HG03064 (cell line): ENCODE measurements around the gene SLC26A9.
"Not testable (repeated sequence)": the region's sequence is repeated elsewhere in the genome, so short reads cannot be mapped to it uniquely, and the experiment has no call there.

Experiments
- ATAC-seq: cut with Tn5 transposase; IDR thresholded peaks from one replicate; pipeline ENCODE4 v1.9.1; 2021; ENCODE audit warnings: low read depth; ENCODE audit not compliant: unreplicated experiment

SLC26A9 gene

GRCh38 chr1:205927247-205927646 is 16.0 kb downstream of the SLC26A9 start:
- ATAC-seq = no peak

GRCh38 chr1:205926636-205927035 is 16.6 kb downstream of the SLC26A9 start:
- no peak for ATAC-seq

- ATAC-seq = no peak
These were observed 17.0 kb downstream of the SLC26A9 start for GRCh38 chr1:205926213-205926612.

GRCh38 chr1:205925736-205926135 is 17.5 kb downstream of the SLC26A9 start:
- ATAC-seq = no peak

- no peak for ATAC-seq
These were observed 18.8 kb downstream of the SLC26A9 start for GRCh38 chr1:205924460-205924790.

- ATAC-seq = no peak
These were observed 19.4 kb downstream of the SLC26A9 start for GRCh38 chr1:205923651-205924459.

- ATAC-seq = no peak
These were observed 20.4 kb downstream of the SLC26A9 start for GRCh38 chr1:205922806-205923205.

- ATAC-seq = no peak
These were observed 20.9 kb downstream of the SLC26A9 start for GRCh38 chr1:205922314-205922713.

- ATAC-seq = no peak
These were observed 21.7 kb downstream of the SLC26A9 start for GRCh38 chr1:205921570-205921909.

- ATAC-seq = no peak
These were observed 22.2 kb downstream of the SLC26A9 start for GRCh38 chr1:205920861-205921569.

- ATAC-seq = no peak
These were observed 23.1 kb downstream of the SLC26A9 start for GRCh38 chr1:205920159-205920558.

- ATAC-seq = no peak
These were observed 24.1 kb downstream of the SLC26A9 start for GRCh38 chr1:205918955-205919746.

GRCh38 chr1:205917466-205918238 is 25.6 kb downstream of the SLC26A9 start:
- no peak for ATAC-seq

- ATAC-seq = no peak
These were observed 26.7 kb downstream of the SLC26A9 start for GRCh38 chr1:205916541-205916940.

GRCh38 chr1:205915354-205915990 is 27.8 kb downstream of the SLC26A9 start:
- no peak for ATAC-seq

- ATAC-seq = no peak
These were observed 28.5 kb downstream of the SLC26A9 start for GRCh38 chr1:205914730-205915129.

GRCh38 chr1:205914155-205914507 is 29.1 kb downstream of the SLC26A9 start:
- ATAC-seq = no peak

- ATAC-seq = no peak
These were observed 29.7 kb downstream of the SLC26A9 start for GRCh38 chr1:205913451-205914154.

- no peak for ATAC-seq
These were observed 35.5 kb downstream of the SLC26A9 start for GRCh38 chr1:205907794-205908193.

GRCh38 chr1:205905095-205905494 is 38.2 kb downstream of the SLC26A9 start:
- not testable (repeated sequence) for ATAC-seq
